ENCODE results near the gene TAF1D. TPM values are rescaled to one million over a fixed set of nuclear protein-coding genes. Genes with fewer than 3 reads are reported as not detected.
A peak's percentile ranks its signal among the peaks of the same experiment; 100 is the strongest.
"Not testable (repeated sequence)": the region's sequence is repeated elsewhere in the genome, so short reads cannot be mapped to it uniquely, and the experiment has no call there.

Gene TAF1D
- total and polyA plus RNA-seq, 7 donors: 22.4 to 111 (median 89.2) TPM

DNA sequence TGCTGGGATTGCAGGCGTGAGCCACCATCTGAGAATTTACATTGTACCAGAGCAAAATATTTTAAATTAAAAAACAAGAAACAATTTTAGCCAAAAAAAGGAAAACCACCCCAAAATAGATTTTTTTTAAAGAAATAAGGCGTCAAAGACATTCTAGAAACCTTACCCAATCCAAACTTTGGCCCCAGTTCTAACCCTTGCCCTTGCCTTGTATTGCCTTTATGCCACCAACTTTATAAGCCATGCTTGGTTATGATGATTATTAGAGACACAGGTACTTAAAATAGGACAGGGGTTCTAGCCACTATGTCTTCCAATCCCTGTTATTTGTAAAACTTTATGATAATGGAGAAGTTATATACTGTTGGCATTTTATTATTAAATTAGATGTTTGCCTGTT lies 11.9 kb upstream of the TAF1D start:
- no peaks in the 10 kb centered on the region for H3K9me3 ChIP-seq
- no peak for TF ChIP-seq POLR2A (IDR thresholded peaks at IDR 0.05)
- TF ChIP-seq, protein P1, sequence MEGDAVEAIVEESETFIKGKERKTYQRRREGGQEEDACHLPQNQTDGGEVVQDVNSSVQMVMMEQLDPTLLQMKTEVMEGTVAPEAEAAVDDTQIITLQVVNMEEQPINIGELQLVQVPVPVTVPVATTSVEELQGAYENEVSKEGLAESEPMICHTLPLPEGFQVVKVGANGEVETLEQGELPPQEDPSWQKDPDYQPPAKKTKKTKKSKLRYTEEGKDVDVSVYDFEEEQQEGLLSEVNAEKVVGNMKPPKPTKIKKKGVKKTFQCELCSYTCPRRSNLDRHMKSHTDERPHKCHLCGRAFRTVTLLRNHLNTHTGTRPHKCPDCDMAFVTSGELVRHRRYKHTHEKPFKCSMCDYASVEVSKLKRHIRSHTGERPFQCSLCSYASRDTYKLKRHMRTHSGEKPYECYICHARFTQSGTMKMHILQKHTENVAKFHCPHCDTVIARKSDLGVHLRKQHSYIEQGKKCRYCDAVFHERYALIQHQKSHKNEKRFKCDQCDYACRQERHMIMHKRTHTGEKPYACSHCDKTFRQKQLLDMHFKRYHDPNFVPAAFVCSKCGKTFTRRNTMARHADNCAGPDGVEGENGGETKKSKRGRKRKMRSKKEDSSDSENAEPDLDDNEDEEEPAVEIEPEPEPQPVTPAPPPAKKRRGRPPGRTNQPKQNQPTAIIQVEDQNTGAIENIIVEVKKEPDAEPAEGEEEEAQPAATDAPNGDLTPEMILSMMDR (IDR thresholded peaks at IDR 0.05): no peak
- TF ChIP-seq POLR2AphosphoS5 (IDR thresholded peaks at IDR 0.05): no peak
- DNase-seq: no peak
- H3K4me1 ChIP-seq: no peaks in the 10 kb centered on the region
- H3K36me3 ChIP-seq: peaks cover 12 to 54% (median 27%) of the 10 kb centered on the region in 4 donors
- no peak overlapping the region for H3K4me3 ChIP-seq
- no peak overlapping the region for H3K27ac ChIP-seq
- WGBS, 2 donors: 94 to 96% methylated on average over 2 of the region's 2 CpGs
- no peaks in the 10 kb centered on the region for H3K27me3 ChIP-seq
- intact Hi-C loops (cut with DNase I): no loop called here

DNA sequence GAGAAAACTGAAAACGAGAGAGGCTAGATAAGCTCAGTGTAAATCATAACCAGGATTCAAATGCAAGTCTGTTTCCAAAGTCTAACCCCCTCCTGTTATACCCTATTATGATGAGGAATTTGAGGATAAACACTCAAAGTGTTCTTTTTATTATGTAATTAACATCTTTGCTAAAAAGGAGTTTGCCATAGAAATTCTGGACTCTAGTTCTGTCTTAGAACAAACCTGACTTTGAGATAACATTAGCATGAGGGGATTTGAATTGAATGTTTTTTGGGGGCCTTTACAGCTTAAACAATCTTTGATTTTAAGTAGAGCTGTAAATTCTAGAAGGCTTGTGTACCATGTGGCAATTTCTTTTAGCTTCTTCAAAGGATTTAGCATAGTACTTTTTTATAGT lies 9.7 kb upstream of the TAF1D start:
- WGBS, 2 donors: 75 to 78% methylated on average over 1 of the region's 1 CpG
- Histone ChIP-seq H3K27me3 (no peaks in the 10 kb centered on the region), H3K4me1 (peaks cover 0 to 8% (median 0%) of the 10 kb centered on the region in 4 donors), H3K9me3 (no peaks in the 10 kb centered on the region), H3K27ac (no peak overlapping the region), H3K36me3 (peaks cover 3 to 31% (median 13%) of the 10 kb centered on the region in 4 donors), H3K4me3 (no peak overlapping the region)
- intact Hi-C loops (cut with DNase I): no loop called here
- no peak for TF ChIP-seq POLR2AphosphoS5 (IDR thresholded peaks at IDR 0.05)
- TF ChIP-seq, protein P1 (IDR thresholded peaks at IDR 0.05): no peak
- no peak for TF ChIP-seq POLR2A (IDR thresholded peaks at IDR 0.05)
- TF ChIP-seq EP300 (IDR thresholded peaks at IDR 0.05): no peak
- DNase-seq: no peak

DNA sequence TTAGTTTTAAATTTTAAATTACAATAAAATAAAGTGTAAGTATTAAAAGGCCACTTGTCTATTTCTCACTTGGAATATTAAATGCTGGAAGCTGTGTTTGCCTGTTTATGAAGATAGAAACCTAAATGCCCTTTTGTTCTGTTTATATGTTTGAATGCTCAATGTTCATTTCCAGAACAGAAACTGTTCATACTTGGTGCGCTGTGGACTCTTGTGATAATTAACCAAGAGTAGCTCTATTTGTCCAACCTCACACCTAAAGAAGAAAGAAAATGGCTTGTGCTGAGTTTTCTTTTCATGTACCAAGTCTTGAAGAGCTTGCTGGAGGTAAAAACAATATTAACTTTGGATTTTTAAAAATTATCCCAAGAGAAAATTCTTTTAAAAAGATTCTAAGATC lies 5.8 kb upstream of the TAF1D start:
- Histone ChIP-seq H3K4me3 (no peak overlapping the region), H3K27ac (no peak overlapping the region), H3K4me1 (peaks cover 0 to 30% (median 8%) of the 10 kb centered on the region in 4 donors), H3K9me3 (no peaks in the 10 kb centered on the region), H3K27me3 (no peaks in the 10 kb centered on the region), H3K36me3 (peaks cover 0 to 10% (median 7%) of the 10 kb centered on the region in 4 donors)
- no peak for DNase-seq
- TF ChIP-seq, protein P1 (IDR thresholded peaks at IDR 0.05): no peak
- TF ChIP-seq POLR2A (IDR thresholded peaks at IDR 0.05) (no peak), POLR2AphosphoS5 (IDR thresholded peaks at IDR 0.05) (no peak), EP300 (IDR thresholded peaks at IDR 0.05) (no peak)
- WGBS, 2 donors: 13 to 69% methylated on average over 1 of the region's 1 CpG
- intact Hi-C loops (cut with DNase I): loop anchor here (10.0 kb wide), 1 partner anchor 388 kb away; no protein-coding TSS in a partner anchor

DNA sequence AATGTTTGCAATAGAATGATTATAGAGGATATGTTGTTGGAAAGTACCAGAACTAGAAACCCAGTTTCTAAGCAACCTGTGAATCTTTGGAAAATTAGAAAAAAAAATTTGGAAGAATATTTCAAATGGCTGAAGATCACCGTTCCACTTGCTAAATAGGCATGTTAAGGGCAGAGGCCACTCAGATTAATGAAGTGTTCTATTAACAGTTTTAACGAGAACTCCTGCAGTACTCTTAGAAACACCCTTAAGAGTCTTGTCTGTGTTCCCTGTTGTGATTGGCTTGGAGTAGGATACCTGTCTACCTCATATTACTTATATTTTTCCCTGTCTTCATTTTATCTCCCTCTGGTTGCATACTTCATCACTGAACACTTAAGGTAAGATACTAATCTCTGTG lies 4.8 kb upstream of the TAF1D start:
- no peak overlapping the region for H3K4me3 ChIP-seq
- peaks cover 0 to 9% (median 6%) of the 10 kb centered on the region in 4 donors for H3K36me3 ChIP-seq
- no peaks in the 10 kb centered on the region for H3K27me3 ChIP-seq
- H3K4me1 ChIP-seq: peaks cover 0 to 31% (median 10%) of the 10 kb centered on the region in 4 donors
- TF ChIP-seq EP300 (IDR thresholded peaks at IDR 0.05) (no peak), POLR2AphosphoS5 (IDR thresholded peaks at IDR 0.05) (no peak), POLR2A (IDR thresholded peaks at IDR 0.05) (no peak)
- TF ChIP-seq, protein P1 (IDR thresholded peaks at IDR 0.05): no peak
- H3K9me3 ChIP-seq: no peaks in the 10 kb centered on the region
- intact Hi-C loops (cut with DNase I): loop anchor here (10.0 kb wide), 1 partner anchor 389 kb away; no protein-coding TSS in a partner anchor
- peak overlapping the region in 2 of 4 donors; percentile 60 to 72 for H3K27ac ChIP-seq
- DNase-seq: no peak
- 20 to 73% methylated on average over 2 of the region's 2 CpGs for WGBS, 2 donors

DNA sequence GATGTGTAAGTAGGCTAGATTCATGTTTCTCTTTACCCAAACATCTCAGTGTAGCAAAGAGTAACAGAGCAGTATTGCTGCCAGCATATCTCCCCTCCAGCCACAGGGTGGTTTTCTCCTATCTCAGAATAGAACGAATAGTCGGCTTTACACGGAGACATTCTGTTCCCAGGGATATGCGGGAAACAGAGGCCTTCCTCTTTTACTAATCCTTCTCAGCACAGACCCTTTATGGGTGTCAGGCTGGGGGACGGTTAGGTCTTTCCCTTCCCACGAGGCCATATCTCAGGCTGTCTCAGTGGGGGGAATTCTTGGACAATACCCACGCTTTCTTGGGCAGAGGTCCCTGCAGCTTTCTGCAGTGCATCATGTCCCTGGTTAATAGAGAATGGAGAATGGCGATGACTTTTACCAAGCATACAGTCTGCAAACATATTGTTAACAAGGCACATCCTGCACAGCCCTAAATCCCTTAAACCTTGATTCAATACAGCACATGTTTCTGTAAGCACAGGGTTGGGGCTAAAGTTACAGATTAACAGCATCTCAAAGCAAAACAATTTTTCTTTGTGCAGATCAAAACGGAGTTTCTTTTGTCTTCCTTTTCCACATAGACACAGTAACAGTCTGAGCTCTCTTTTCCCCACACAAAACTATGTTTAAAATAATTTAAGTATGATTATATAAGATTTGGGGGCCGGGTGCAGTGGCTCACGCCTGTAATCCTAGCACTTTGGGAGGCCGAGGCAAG lies 3.9 kb upstream of the TAF1D start:
- peak overlapping the region; percentile 21 to 72 (median 56) for H3K27ac ChIP-seq
- intact Hi-C loops (cut with DNase I): loop anchor here (10.0 kb wide), 1 partner anchor 390 kb away; no protein-coding TSS in a partner anchor
- H3K4me3 ChIP-seq: peak overlapping the region in 1 of 4 donors; percentile 7
- 18 to 52% methylated on average over 12 of the region's 12 CpGs for WGBS, 2 donors
- DNase-seq, H3K36me3 ChIP-seq, H3K27me3 ChIP-seq, H3K9me3 ChIP-seq: not testable (repeated sequence)
- H3K4me1 ChIP-seq: peaks cover 0 to 34% (median 14%) of the 10 kb centered on the region in 4 donors

All from sigmoid colon (tissue), 7 donors.